HG02981 (cell line): ENCODE data around the gene CTBP2.

Experiments
- ATAC-seq: cut with Tn5 transposase; IDR thresholded peaks from one replicate; pipeline ENCODE4 v1.9.1; 2021; ENCODE audit warnings: mild to moderate bottlenecking, moderate library complexity; ENCODE audit not compliant: unreplicated experiment

Gene CTBP2

DNA sequence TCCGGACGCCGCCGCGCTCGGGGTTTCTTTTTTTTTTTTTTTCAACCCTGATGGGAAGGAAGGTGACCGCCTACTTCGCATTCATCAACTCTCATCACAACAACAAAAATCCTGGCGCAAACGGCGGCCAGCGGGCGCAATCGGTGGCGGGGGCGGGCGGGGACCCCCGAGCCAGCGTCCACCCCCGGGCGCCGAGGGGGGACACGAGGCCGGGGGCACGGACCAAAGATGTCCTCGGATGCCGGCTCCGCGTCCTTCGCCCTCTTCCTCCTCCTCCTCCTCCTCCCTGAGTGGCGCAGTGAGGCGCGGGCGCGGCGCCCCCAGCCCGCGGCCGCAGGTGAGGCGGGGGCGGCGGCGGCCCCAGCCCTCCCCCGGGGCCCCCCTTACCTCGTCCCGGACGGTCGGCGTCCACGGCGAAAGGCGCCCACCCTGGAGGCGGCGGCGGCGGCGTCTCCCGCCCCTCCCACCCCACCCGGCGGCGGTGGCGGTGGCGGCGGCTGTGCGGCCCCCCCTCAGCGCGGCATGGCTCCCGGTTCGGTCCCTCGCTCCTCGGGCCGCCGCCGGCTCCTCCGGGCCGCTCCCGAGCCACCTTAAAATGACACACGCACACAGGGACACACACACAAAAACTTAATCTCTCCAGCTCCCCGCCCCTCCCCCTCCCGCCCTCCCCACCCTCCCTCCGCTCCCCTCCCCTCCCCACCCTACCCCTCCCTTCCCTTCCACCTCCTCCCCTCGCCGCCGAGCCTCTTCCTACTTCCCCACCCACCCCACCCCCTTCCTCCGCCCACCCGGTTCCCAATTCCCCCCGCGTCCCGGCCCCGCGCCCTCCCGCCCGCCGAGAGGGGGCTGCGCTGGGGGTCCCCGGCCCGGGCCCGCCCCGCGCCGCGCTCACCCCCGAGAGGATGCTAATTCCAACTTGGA is at the start of gene CTBP2:
Gene CTBP2, minus strand, starts transcription at position 632 of the 924 bp plus-strand sequence.
- ATAC-seq: no peak

GRCh38 chr10:125209591-125210355 is 49.4 kb upstream of the CTBP2 start:
- ATAC-seq: no peak

- ATAC-seq: no peak
Measured at GRCh38 chr10:125208854-125209565, 48.6 kb upstream of the CTBP2 start.

DNA sequence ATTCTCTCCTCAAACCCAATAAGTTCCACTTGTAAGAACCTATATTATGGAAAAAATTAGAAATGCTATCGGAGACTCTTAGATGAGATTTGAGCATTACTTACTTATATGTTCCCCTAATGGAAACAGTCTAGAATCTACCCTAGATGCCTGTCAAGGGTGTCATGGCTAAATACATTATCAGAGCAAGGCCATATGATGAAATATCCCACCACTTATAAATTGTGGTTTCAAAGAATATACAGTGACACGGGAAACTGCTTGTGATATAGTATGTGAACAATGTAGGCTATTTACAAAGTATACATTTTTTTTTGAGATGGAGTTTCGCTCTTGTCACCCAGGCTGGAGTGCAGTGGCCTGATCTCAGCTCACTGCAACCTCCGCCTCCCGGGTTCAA is 46.3 kb upstream of the CTBP2 start:
- ATAC-seq: no peak

DNA sequence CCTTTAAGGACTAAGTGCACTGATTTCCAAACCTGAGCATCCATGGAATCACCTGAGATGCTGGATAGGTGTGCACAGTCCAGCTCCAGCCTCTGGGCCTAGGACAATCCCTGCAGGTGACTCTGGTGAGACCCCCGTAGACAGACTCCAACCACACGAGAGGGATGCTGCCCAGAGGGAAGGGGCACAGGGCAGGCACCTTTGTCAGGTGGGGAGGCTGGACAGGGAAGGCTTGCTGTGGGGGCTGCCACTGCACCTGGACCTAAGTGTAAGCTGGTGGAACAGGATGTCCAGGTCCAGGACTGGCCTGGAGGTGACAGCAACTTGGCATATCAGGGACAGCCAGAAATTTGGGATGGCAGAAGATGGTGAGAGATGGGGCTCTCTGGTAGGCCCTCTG is 45.1 kb upstream of the CTBP2 start:
- no peak for ATAC-seq

DNA sequence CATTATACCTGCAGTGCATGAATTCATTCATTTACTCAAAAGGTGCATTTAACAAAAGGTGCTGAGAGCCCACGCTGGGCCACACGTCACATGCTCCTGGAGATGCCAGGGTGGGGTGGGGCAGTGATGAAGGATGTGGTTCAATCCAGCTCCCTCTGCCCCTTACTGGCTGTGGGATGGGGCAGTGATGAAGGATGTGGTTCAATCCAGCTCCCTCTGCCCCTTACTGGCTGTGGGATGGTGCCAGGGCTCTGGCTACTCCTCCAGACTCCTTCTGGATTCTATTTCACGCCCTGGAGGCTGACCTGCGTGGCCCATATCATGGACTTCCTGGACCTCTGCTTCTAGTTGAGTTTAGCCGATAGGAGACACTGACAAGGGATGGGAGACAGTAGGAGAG is 44.0 kb upstream of the CTBP2 start:
- ATAC-seq: no peak

- no peak for ATAC-seq
Measured at GRCh38 chr10:125203186-125203800, 42.9 kb upstream of the CTBP2 start.

- ATAC-seq: no peak
Measured at GRCh38 chr10:125201791-125202622, 41.6 kb upstream of the CTBP2 start.

- ATAC-seq: peak; percentile 88
Measured at GRCh38 chr10:125201108-125201524, 40.8 kb upstream of the CTBP2 start.

- no peak for ATAC-seq
Measured at GRCh38 chr10:125200396-125200795, 40.0 kb upstream of the CTBP2 start.

GRCh38 chr10:125199270-125199669 is 38.9 kb upstream of the CTBP2 start:
- no peak for ATAC-seq

- ATAC-seq: no peak
Measured at GRCh38 chr10:125194814-125195213, 34.5 kb upstream of the CTBP2 start.

DNA sequence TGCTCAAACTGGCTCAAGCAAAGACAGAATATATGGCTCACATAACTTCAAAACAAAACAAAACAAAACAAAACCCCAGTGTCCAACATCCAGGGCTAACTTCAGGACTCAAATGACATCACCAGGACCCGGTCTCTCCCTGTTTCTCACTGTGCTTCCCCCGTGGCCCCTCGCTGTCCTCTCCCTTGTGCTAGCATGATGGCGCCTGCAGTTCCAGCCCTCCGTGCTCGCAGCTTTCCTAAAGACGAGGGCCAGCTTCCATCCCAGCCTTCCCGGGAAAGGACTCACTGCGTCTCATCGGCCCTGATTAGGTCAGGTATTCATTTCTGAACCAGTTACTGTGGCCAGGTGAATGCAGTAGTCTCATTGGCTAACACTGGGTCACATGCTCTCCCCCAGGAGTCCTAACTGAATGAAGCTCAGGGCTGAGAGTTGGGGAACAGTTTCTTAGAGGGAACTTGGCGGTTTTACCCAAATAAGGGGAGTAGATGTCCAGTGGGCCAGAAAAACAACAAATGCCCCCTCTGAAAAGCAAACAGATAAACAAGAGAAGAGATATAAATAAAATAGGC is 33.0 kb upstream of the CTBP2 start:
- ATAC-seq: no peak

GRCh38 chr10:125192620-125193019 is 32.3 kb upstream of the CTBP2 start:
- ATAC-seq: no peak

DNA sequence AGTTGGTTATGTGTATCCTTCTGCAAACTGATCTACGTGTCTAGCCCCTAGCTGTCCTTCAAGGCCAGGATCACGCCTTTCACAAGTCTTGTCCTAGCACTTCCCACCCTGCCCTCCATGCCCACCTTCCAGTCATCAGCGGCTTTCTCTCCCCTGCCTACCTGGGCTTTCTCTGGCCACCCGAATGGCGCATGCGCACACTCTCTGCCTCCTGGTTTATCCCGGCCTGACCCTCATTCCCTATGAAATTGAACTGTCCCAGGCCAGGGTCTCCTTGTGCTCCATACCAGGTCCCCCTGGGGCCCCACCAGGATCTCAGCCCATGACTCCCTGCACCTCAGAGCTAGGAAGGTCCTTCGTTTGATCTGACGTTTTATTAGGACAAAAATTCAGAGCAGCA is 31.6 kb upstream of the CTBP2 start:
- no peak for ATAC-seq

DNA sequence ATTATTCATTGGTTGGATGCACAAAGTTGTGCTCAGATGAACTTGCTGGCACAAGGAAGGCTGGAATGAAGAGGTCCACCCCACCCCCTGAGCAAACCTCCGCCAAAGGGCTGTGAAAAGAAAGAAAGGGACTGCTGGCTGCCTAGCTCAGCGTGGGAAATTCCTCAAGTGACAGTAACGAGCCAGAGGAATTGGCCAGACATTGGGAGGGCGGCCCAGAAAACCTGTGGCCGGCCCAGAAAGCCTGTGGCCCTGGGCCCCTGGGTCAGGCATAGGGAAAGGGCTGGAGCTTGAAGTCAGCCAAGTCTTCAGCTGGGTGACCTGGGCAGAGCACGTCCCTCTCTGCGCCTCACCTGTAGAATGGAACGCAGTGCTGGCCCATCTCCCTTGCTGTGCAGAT is 30.6 kb upstream of the CTBP2 start:
- ATAC-seq: no peak

DNA sequence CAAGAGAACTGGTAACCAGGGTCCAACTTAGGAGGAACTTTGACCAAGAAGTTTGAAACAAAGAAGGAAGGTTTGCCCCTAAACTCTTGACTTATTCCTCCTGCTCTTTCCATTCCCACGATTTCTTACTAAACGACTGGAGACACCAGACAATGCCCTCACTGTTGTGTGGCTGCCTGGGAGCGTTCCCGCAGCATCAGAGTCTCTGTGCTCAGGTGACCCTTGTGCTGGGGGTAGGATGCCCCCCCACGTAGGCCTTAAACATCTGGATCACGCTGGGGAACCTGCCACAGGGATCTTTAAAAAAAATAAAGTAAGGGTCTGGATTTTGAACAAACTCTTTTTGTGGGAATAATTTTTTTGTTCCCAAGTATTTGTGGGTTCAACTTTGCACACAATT is 30.1 kb upstream of the CTBP2 start:
- ATAC-seq: no peak

DNA sequence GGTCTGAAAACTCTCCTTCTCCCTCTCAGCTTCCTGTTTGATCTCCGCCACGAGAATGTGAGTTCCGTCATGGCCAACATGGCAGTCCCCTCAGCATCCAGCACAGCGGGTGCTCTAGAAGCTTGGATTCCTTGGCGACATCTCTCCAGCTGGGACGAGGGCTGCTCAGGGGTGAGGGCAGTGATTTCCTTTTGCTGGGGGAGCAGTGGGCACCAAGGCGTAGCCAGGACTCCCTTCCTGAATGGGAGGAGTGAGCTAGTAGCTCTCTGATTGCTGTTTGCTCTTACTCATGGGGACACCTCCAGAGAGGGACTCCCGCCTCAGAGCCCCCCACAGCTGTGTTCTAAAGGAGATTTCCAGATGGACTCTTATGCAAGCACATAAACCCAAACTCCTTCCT is 28.8 kb upstream of the CTBP2 start:
- no peak for ATAC-seq

- no peak for ATAC-seq
Measured at GRCh38 chr10:125187238-125188194, 27.2 kb upstream of the CTBP2 start.
